ENCODE measurements around the gene SLC27A3.
A peak's percentile ranks its signal among the peaks of the same experiment; 100 is the strongest.

The SLC27A3 gene

DNA sequence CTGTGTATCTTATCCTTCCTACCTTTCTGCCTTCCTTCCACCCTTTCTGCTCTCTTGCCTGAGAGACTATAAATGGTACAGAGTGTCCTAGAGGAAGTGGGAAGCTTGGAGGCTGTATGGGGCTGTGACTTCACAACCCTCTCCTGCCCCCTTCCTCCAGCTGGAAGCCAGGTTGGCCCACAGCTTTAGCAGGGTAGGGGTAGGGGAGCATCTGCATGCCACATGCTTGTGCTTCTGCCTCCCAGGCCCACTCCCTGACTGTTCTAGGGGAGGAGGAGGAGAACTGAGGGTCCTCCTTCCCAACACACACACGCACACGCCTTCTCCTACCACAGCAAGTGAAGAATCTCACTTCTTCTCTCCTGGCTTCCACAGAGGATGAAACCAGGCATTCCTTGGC lies 3.9 kb upstream of the SLC27A3 start:
- Histone ChIP-seq H3K4me3 (no peak overlapping the region), H3K27ac (peak overlapping the region; percentile 50 to 91), H3K36me3 (peaks cover 49 to 73% (median 67%) of the 10 kb centered on the region in 3 donors), H3K9me3 (no peaks in the 10 kb centered on the region), H3K4me1 (peaks cover 0 to 29% (median 16%) of the 10 kb centered on the region in 4 donors), H3K27me3 (no peaks in the 10 kb centered on the region)
- DNase-seq = no peak
- intact Hi-C loops (cut with DNase I; ENCODE audit: low total_unique reads) = no loop called here
- TF ChIP-seq, protein P1, sequence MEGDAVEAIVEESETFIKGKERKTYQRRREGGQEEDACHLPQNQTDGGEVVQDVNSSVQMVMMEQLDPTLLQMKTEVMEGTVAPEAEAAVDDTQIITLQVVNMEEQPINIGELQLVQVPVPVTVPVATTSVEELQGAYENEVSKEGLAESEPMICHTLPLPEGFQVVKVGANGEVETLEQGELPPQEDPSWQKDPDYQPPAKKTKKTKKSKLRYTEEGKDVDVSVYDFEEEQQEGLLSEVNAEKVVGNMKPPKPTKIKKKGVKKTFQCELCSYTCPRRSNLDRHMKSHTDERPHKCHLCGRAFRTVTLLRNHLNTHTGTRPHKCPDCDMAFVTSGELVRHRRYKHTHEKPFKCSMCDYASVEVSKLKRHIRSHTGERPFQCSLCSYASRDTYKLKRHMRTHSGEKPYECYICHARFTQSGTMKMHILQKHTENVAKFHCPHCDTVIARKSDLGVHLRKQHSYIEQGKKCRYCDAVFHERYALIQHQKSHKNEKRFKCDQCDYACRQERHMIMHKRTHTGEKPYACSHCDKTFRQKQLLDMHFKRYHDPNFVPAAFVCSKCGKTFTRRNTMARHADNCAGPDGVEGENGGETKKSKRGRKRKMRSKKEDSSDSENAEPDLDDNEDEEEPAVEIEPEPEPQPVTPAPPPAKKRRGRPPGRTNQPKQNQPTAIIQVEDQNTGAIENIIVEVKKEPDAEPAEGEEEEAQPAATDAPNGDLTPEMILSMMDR (IDR thresholded peaks at IDR 0.05) = no peak

DNA sequence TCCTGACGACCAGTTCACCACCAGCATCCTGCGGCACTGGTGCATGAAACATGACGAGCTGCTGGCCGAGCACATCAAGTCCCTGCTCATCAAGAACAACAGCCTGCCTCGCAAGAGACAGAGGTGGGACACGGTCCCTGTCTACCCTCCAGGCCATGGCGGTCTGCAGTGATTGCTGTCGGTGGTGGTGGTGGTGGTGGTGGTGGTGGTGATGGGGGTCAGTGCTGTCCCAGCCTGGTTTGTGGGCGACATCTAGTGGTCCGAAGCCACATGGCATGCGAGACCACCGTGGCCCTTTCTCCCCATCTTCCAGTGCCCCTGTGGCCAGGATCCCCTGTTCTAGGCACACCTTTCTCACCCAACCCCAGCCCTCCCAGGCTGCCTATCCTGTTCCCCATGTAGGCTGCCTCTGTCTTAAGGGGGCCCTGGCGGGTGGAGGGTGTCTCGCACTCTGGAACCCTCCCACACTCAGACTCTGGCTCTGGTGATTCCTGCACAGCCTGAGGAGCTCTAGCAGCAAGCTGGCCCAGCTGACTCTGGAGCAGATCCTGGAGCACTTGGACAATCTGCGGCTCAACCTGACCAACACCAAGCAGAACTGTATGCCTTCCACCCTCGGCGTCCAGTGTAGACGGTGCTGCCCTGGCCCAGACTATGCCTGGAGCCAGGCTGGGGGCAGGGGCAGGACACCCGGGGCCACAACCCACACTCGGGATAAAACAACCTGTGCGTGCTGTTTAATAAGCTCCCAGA lies 3.2 kb upstream of the SLC27A3 start:
- Histone ChIP-seq H3K27ac (peak overlapping the region; percentile 91 to 93), H3K9me3 (no peaks in the 10 kb centered on the region), H3K36me3 (peaks cover 46 to 66% (median 62%) of the 10 kb centered on the region in 3 donors), H3K4me1 (peaks cover 0 to 37% (median 24%) of the 10 kb centered on the region in 4 donors), H3K4me3 (no peak overlapping the region), H3K27me3 (no peaks in the 10 kb centered on the region)
- TF ChIP-seq, protein P1 (IDR thresholded peaks at IDR 0.05) = peak; percentile 49 to 53
- intact Hi-C loops (cut with DNase I; ENCODE audit: low total_unique reads) = loop anchor here (2.0 kb wide), 1 partner anchor 93 kb away; the partner anchor contains the start of gene NPR1
- peak in 1 of 2 donors; percentile 50 for DNase-seq

DNA sequence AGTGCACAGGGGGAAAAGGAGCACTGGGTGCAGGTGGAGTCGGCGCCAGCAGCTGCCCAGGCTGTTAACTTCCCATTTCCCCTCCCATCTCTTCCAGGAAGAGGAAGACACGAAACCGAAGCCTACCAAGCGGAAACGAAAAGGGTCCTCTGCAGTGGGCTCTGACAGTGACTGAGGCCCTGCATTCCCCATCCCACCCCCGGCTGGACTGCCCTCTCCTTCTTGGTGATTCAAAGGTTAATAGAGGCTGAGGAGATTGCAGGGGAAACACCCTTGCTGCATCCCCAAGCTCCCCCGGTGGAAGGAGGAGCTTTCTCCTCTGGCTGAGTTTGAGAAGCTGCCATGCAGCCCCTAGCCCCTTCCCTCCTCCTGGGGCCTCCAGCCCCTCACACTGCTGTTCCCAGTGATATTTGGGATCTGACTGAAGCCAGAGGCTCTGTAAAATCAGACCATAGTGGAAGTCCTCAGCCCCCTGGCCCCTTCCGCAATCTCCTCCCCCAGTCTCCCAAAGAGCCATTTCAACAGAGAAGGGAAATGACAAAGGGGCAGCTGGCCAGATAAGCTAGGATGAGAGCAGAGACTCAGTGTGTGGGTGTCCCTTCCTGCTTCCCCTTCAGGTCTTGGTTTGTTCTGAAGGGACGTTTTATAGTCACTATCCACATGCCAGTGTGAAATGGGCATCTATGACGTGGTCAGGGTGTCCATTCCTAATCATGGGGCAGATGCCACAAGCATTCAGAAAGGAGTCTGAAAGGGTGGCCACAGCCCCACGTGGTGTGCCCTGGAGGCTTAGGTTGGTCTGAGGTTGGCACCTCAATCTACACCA lies 1.9 kb upstream of the SLC27A3 start:
- TF ChIP-seq, protein P1 (IDR thresholded peaks at IDR 0.05) = no peak

DNA sequence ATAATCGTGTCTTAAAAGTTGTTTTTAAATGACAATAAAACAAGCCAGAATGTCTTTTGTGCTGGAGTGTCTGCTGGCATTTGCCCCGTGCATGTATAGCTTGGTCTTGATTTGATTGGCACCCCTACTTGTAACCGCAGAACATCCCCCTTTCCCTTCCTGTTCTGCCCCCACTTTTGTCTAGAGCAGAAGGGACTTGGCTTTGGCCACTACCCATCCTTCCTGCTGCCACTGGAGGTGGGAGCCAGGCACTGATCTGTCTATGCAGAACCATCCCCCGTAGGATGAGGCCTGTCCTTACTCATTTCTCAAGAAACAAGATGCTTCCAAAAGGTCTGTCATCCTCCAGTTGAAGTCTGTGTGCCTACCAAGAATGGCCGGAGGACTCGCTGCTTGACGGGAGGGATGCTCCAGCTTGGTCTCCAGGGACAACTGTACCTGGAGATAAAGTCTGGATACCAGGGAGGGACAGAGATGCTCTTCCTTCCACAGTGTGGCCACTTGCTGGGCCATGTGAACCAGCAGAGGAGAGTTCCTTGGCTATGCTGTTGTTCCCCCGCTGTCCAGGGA lies 1.1 kb upstream of the SLC27A3 start:
- H3K36me3 ChIP-seq = peaks cover 32 to 57% (median 41%) of the 10 kb centered on the region in 3 donors
- H3K4me3 ChIP-seq = peak overlapping the region in 1 of 2 donors; percentile 76
- peaks cover 0 to 58% (median 41%) of the 10 kb centered on the region in 4 donors for H3K4me1 ChIP-seq
- H3K27me3 ChIP-seq = no peaks in the 10 kb centered on the region
- H3K9me3 ChIP-seq = no peaks in the 10 kb centered on the region
- peak overlapping the region; percentile 91 to 93 for H3K27ac ChIP-seq
- TF ChIP-seq, protein P1 (IDR thresholded peaks at IDR 0.05) = no peak
- no peak for DNase-seq
- intact Hi-C loops (cut with DNase I; ENCODE audit: low total_unique reads) = no loop called here

More for the DNA sequence above, 1.9 kb upstream of the SLC27A3 start:
- no peaks in the 10 kb centered on the region for H3K27me3 ChIP-seq
- peak overlapping the region; percentile 91 to 93 for H3K27ac ChIP-seq
- no peak for DNase-seq
- no peaks in the 10 kb centered on the region for H3K9me3 ChIP-seq
- intact Hi-C loops (cut with DNase I; ENCODE audit: low total_unique reads) = loop anchor here (2.0 kb wide), 1 partner anchor 95 kb away; the partner anchor contains the start of gene NPR1
- H3K4me3 ChIP-seq = no peak overlapping the region
- H3K4me1 ChIP-seq = peaks cover 0 to 50% (median 37%) of the 10 kb centered on the region in 4 donors
- H3K36me3 ChIP-seq = peaks cover 33 to 58% (median 49%) of the 10 kb centered on the region in 3 donors
